Peyer's patch (tissue), 4 donors: ENCODE results near the gene CNRIP1. TPM values are rescaled to one million over a fixed set of nuclear protein-coding genes. Genes with fewer than 3 reads are reported as not detected.

Experiments
- DNase-seq, 3 donors: peaks; one replicate each; pipeline ENCODE4 v3.0.0-alpha.2; 2017 to 2019
- H3K27ac ChIP-seq, 4 donors: fragments of 200-600 bp; sonication (generic); one replicate each; pipeline ENCODE4 v1.5.1; 2016 to 2019
- H3K27me3 ChIP-seq, 2 donors: fragments of 200-600 bp; sonication (generic); one replicate each; pipeline ENCODE4 v1.5.1; 2019
- H3K36me3 ChIP-seq, 3 donors: fragments of 200-600 bp; sonication (generic); one replicate each; pipeline ENCODE4 v1.5.1; 2016 to 2019
- H3K4me1 ChIP-seq, 4 donors: fragments of 200-600 bp; sonication (generic); one replicate each; pipeline ENCODE4 v1.5.1; 2016 to 2019
- H3K4me3 ChIP-seq, 4 donors: fragments of 200-600 bp; sonication (generic); 1 replicate in 3 of 4; 2 replicates in 1 of 4; pipeline ENCODE4 v1.5.1; 2016 to 2019; ENCODE audit warnings: mild to moderate bottlenecking in 1 of 4
- H3K9me3 ChIP-seq, 4 donors: fragments of 200-600 bp; sonication (generic); one replicate each; pipeline ENCODE4 v1.5.1; 2016 to 2019; ENCODE audit warnings: mild to moderate bottlenecking in 1 of 4
- CTCF ChIP-seq, 6 experiments: fragments of 450-650 bp in 4 of 6; fragments of 200-600 bp in 2 of 6; sonication (generic) in 1 of 6; IDR thresholded peaks; one replicate each; pipeline ENCODE4 v1.5.1; 2017 to 2019; ENCODE audit warnings: antibody characterized with exemption in 6 of 6, mild to moderate bottlenecking in 3 of 6, moderate library complexity in 1 of 6
- POLR2A ChIP-seq, 2 donors: fragments of 450-650 bp; IDR thresholded peaks; one replicate each; pipeline ENCODE4 v1.5.1; 2017; ENCODE audit warnings: antibody characterized with exemption in 2 of 2, mild to moderate bottlenecking in 2 of 2, moderate library complexity in 2 of 2
- total RNA-seq, 4 donors: library from RNA; depleted of rRNA; stranded (reverse); fragments of >200 nt; gene quantifications; one replicate each; pipeline ENCODE4 v1.1.0, GENCODE V29; 2016

Gene CNRIP1
- total RNA-seq, 4 donors from 2014 or later: 2.1 to 21.5 (median 4.8) TPM

GRCh38 chr2:68320118-68320641 is 431 bp upstream of the CNRIP1 start:
- DNase-seq: no peak

GRCh38 chr2:68318914-68319397 is 793 bp downstream of the CNRIP1 start:
- peak in 1 of 3 donors; percentile 51 for DNase-seq
- H3K27ac ChIP-seq: peak overlapping the region; percentile 72 to 93 (median 86)
- H3K4me3 ChIP-seq: peak overlapping the region; percentile 52 to 67 (median 60)
- no peaks in the 10 kb centered on the region for H3K36me3 ChIP-seq
- TF ChIP-seq POLR2A (IDR thresholded peaks at IDR 0.05) (no peak), CTCF (IDR thresholded peaks at IDR 0.05) (no peak)
- H3K27me3 ChIP-seq: no peaks in the 10 kb centered on the region
- H3K9me3 ChIP-seq: no peaks in the 10 kb centered on the region
- H3K4me1 ChIP-seq: peaks cover 0 to 13% (median 6%) of the 10 kb centered on the region in 4 donors

More at GRCh38 chr2:68320118-68320641, 431 bp upstream of the CNRIP1 start:
- peaks cover 0 to 13% (median 6%) of the 10 kb centered on the region in 4 donors for H3K4me1 ChIP-seq
- peak overlapping the region; percentile 72 to 93 (median 86) for H3K27ac ChIP-seq
- peak overlapping the region; percentile 52 to 67 (median 60) for H3K4me3 ChIP-seq
- no peaks in the 10 kb centered on the region for H3K36me3 ChIP-seq
- TF ChIP-seq POLR2A (IDR thresholded peaks at IDR 0.05) (no peak), CTCF (IDR thresholded peaks at IDR 0.05) (no peak)
- H3K27me3 ChIP-seq: no peaks in the 10 kb centered on the region
- no peaks in the 10 kb centered on the region for H3K9me3 ChIP-seq

GRCh38 chr2:68317971-68318913 is 1.5 kb downstream of the CNRIP1 start:
- H3K4me1 ChIP-seq: peaks cover 0 to 13% (median 6%) of the 10 kb centered on the region in 4 donors
- no peaks in the 10 kb centered on the region for H3K27me3 ChIP-seq
- peak overlapping the region; percentile 52 to 67 (median 60) for H3K4me3 ChIP-seq
- H3K36me3 ChIP-seq: no peaks in the 10 kb centered on the region
- TF ChIP-seq POLR2A (IDR thresholded peaks at IDR 0.05) (no peak), CTCF (IDR thresholded peaks at IDR 0.05) (no peak)
- no peaks in the 10 kb centered on the region for H3K9me3 ChIP-seq
- peak overlapping the region; percentile 72 to 93 (median 86) for H3K27ac ChIP-seq
- DNase-seq: peak in 1 of 3 donors; percentile 45

GRCh38 chr2:68316111-68316510 is 3.6 kb downstream of the CNRIP1 start:
- Histone ChIP-seq H3K36me3 (no peaks in the 10 kb centered on the region), H3K27ac (no peak overlapping the region), H3K27me3 (no peaks in the 10 kb centered on the region), H3K4me3 (no peak overlapping the region), H3K4me1 (peaks cover 0 to 13% (median 6%) of the 10 kb centered on the region in 4 donors), H3K9me3 (no peaks in the 10 kb centered on the region)
- no peak for DNase-seq
- TF ChIP-seq POLR2A (IDR thresholded peaks at IDR 0.05) (no peak), CTCF (IDR thresholded peaks at IDR 0.05) (no peak)

- H3K4me3 ChIP-seq: no peak overlapping the region
- DNase-seq: no peak
- H3K9me3 ChIP-seq: no peaks in the 10 kb centered on the region
- no peak overlapping the region for H3K27ac ChIP-seq
- no peaks in the 10 kb centered on the region for H3K4me1 ChIP-seq
- no peaks in the 10 kb centered on the region for H3K27me3 ChIP-seq
- H3K36me3 ChIP-seq: no peaks in the 10 kb centered on the region
- TF ChIP-seq CTCF (IDR thresholded peaks at IDR 0.05): no peak
- no peak for TF ChIP-seq POLR2A (IDR thresholded peaks at IDR 0.05)
Observed at GRCh38 chr2:68311033-68311432, 8.7 kb downstream of the CNRIP1 start.
